Measurements from ENCODE around the gene L3MBTL2. TPM values are rescaled to one million over a fixed set of nuclear protein-coding genes. Genes with fewer than 3 reads are reported as not detected.

Gene L3MBTL2
- total and polyA plus RNA-seq, 11 donors: 7.3 to 25.7 (median 14.6) TPM

GRCh38 chr22:41198027-41198580 lies 7.0 kb upstream of the L3MBTL2 start:
- peaks cover 0 to 20% (median 12%) of the 10 kb centered on the region in 12 donors for H3K4me1 ChIP-seq
- intact Hi-C loops (cut with DNase I): loop anchor here in 7 of 10 donors (5.0 to 10.0 kb wide), 4 partner anchors 34 to 87 kb away; partner anchors contain the start of gene RANGAP1 (in 1 of the 7)
- H3K36me3 ChIP-seq: no peaks in the 10 kb centered on the region
- WGBS, 4 donors: 1 to 3% (median 3%) methylated on average over 9 of the region's 9 CpGs
- DNase-seq (peak in 3 of 5 donors; percentile 32 to 58 (median 56)), ATAC-seq (peak in 3 of 4 donors; percentile 3 to 68 (median 60))
- peak overlapping the region in 10 of 12 donors; percentile 0 to 74 (median 55) for H3K27ac ChIP-seq
- no peaks in the 10 kb centered on the region for H3K27me3 ChIP-seq
- TF ChIP-seq POLR2A (IDR thresholded peaks at IDR 0.05): no peak
- TF ChIP-seq CTCF (IDR thresholded peaks at IDR 0.05): peak in 3 of 12 donors; percentile 21 to 26 (median 25)
- peak overlapping the region; percentile 39 to 91 (median 76) for H3K4me3 ChIP-seq
- no peaks in the 10 kb centered on the region for H3K9me3 ChIP-seq

- WGBS, 4 donors: 72 to 82% (median 78%) methylated on average over 10 of the region's 10 CpGs
- H3K27ac ChIP-seq: no peak overlapping the region
- no peak for ATAC-seq
- no peak for DNase-seq
- intact Hi-C loops (cut with DNase I): no loop called here
- H3K9me3 ChIP-seq: no peaks in the 10 kb centered on the region
- TF ChIP-seq POLR2A (IDR thresholded peaks at IDR 0.05) (no peak), CTCF (IDR thresholded peaks at IDR 0.05) (no peak)
- H3K36me3 ChIP-seq: no peaks in the 10 kb centered on the region
- no peak overlapping the region for H3K4me3 ChIP-seq
- no peaks in the 10 kb centered on the region for H3K27me3 ChIP-seq
- H3K4me1 ChIP-seq: peaks cover 3 to 27% (median 21%) of the 10 kb centered on the region in 12 donors
Observed at GRCh38 chr22:41201141-41201540, 4.0 kb upstream of the L3MBTL2 start.

- no peak for DNase-seq
- H3K36me3 ChIP-seq: peaks cover 0 to 6% (median 0%) of the 10 kb centered on the region in 9 donors
- intact Hi-C loops (cut with DNase I): no loop called here
- no peak overlapping the region for H3K4me3 ChIP-seq
- no peak overlapping the region for H3K27ac ChIP-seq
- ATAC-seq: no peak
- no peaks in the 10 kb centered on the region for H3K27me3 ChIP-seq
- WGBS, 4 donors: 91 to 97% (median 95%) methylated on average over 2 of the region's 2 CpGs
- no peak for TF ChIP-seq CTCF (IDR thresholded peaks at IDR 0.05)
- no peak for TF ChIP-seq POLR2A (IDR thresholded peaks at IDR 0.05)
- peaks cover 0 to 20% (median 14%) of the 10 kb centered on the region in 12 donors for H3K4me1 ChIP-seq
- no peaks in the 10 kb centered on the region for H3K9me3 ChIP-seq
Observed at GRCh38 chr22:41203118-41203517, 2.0 kb upstream of the L3MBTL2 start.

GRCh38 chr22:41204066-41204465 lies 1.0 kb upstream of the L3MBTL2 start:
- peaks cover 0 to 14% (median 8%) of the 10 kb centered on the region in 12 donors for H3K4me1 ChIP-seq
- intact Hi-C loops (cut with DNase I): no loop called here

More at GRCh38 chr22:41204066-41204465, 1.0 kb upstream of the L3MBTL2 start:
- no peaks in the 10 kb centered on the region for H3K27me3 ChIP-seq
- no peak for ATAC-seq
- H3K4me3 ChIP-seq: no peak overlapping the region
- no peak for TF ChIP-seq CTCF (IDR thresholded peaks at IDR 0.05)
- TF ChIP-seq POLR2A (IDR thresholded peaks at IDR 0.05): no peak
- 56 to 67% (median 66%) methylated on average over 6 of the region's 6 CpGs for WGBS, 4 donors
- H3K9me3 ChIP-seq: no peaks in the 10 kb centered on the region
- H3K27ac ChIP-seq: no peak overlapping the region
- peaks cover 0 to 15% (median 8%) of the 10 kb centered on the region in 9 donors for H3K36me3 ChIP-seq
- DNase-seq: no peak
